ENCODE results near the gene PDLIM4. TPM values are rescaled to one million over a fixed set of nuclear protein-coding genes. Genes with fewer than 3 reads are reported as not detected.

Gene PDLIM4
- polyA plus RNA-seq, 1 donor from 2014 or later: not detected

- Histone ChIP-seq H3K4me3 (ENCODE audit: low read length) (no peak overlapping the region), H3K4me2 (ENCODE audit: low read length) (no peak overlapping the region), H2AFZ (ENCODE audit: low read depth, low read length) (no peak overlapping the region), H3K9me3 (ENCODE audit: low read length) (no peaks in the 10 kb centered on the region), H3F3A (ENCODE audit: insufficient read depth, low read length, poor library complexity, severe bottlenecking) (no peaks in the 10 kb centered on the region), H3K27me3 (ENCODE audit: insufficient read depth, low read depth, low read length) (no peaks in the 10 kb centered on the region), H3K79me2 (replicated peaks; ENCODE audit: insufficient read depth, low read length) (no peaks in the 10 kb centered on the region), H4K20me1 (ENCODE audit: insufficient read depth) (no peaks in the 10 kb centered on the region), H3K9ac (ENCODE audit: low read length) (no peak overlapping the region), H3K9me2 (ENCODE audit: insufficient read depth, low read length) (no peaks in the 10 kb centered on the region), H3K27ac (ENCODE audit: low read length) (no peak overlapping the region), H3K36me3 (ENCODE audit: insufficient read depth, low read length) (no peaks in the 10 kb centered on the region)
- no peak for TF ChIP-seq TAF1 (IDR thresholded peaks at IDR 0.05; ENCODE audit: low read depth)
- no peak for TF ChIP-seq RAD21 (conservative IDR thresholded peaks at IDR 0.05)
- no peak for TF ChIP-seq POLR2AphosphoS5 (IDR thresholded peaks at IDR 0.05)
- no peak for TF ChIP-seq EZH2 (IDR thresholded peaks at IDR 0.05; ENCODE audit: borderline replicate concordance, insufficient read depth, low read length, poor library complexity, severe bottlenecking)
- TF ChIP-seq SMC3 (conservative IDR thresholded peaks at IDR 0.05; ENCODE audit: poor library complexity): no peak
- TF ChIP-seq EP300 (conservative IDR thresholded peaks at IDR 0.05; ENCODE audit: poor library complexity, severe bottlenecking): no peak
- TF ChIP-seq MXI1 (conservative IDR thresholded peaks at IDR 0.05; ENCODE audit: poor library complexity, severe bottlenecking): no peak
- TF ChIP-seq REST (IDR thresholded peaks at IDR 0.05; ENCODE audit: borderline replicate concordance): no peak
- TF ChIP-seq, protein P1, sequence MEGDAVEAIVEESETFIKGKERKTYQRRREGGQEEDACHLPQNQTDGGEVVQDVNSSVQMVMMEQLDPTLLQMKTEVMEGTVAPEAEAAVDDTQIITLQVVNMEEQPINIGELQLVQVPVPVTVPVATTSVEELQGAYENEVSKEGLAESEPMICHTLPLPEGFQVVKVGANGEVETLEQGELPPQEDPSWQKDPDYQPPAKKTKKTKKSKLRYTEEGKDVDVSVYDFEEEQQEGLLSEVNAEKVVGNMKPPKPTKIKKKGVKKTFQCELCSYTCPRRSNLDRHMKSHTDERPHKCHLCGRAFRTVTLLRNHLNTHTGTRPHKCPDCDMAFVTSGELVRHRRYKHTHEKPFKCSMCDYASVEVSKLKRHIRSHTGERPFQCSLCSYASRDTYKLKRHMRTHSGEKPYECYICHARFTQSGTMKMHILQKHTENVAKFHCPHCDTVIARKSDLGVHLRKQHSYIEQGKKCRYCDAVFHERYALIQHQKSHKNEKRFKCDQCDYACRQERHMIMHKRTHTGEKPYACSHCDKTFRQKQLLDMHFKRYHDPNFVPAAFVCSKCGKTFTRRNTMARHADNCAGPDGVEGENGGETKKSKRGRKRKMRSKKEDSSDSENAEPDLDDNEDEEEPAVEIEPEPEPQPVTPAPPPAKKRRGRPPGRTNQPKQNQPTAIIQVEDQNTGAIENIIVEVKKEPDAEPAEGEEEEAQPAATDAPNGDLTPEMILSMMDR (IDR thresholded peaks at IDR 0.05; ENCODE audit: poor library complexity, severe bottlenecking): no peak
Observed at GRCh38 chr5:132215329-132215728, 42.2 kb upstream of the PDLIM4 start.

- H3K79me2 ChIP-seq (replicated peaks; ENCODE audit: insufficient read depth, low read length): no peaks in the 10 kb centered on the region
- H3F3A ChIP-seq (ENCODE audit: insufficient read depth, low read length, poor library complexity, severe bottlenecking): no peaks in the 10 kb centered on the region
- H3K27ac ChIP-seq (ENCODE audit: low read length): no peak overlapping the region
- no peaks in the 10 kb centered on the region for H3K36me3 ChIP-seq (ENCODE audit: insufficient read depth, low read length)
- no peak overlapping the region for H3K4me2 ChIP-seq (ENCODE audit: low read length)
- no peaks in the 10 kb centered on the region for H3K9me2 ChIP-seq (ENCODE audit: insufficient read depth, low read length)
- no peaks in the 10 kb centered on the region for H3K9me3 ChIP-seq (ENCODE audit: low read length)
- no peaks in the 10 kb centered on the region for H3K27me3 ChIP-seq (ENCODE audit: insufficient read depth, low read depth, low read length)
- H3K4me3 ChIP-seq (ENCODE audit: low read length): no peak overlapping the region
- H4K20me1 ChIP-seq (ENCODE audit: insufficient read depth): no peaks in the 10 kb centered on the region
- no peak overlapping the region for H3K9ac ChIP-seq (ENCODE audit: low read length)
- TF ChIP-seq POLR2AphosphoS5 (IDR thresholded peaks at IDR 0.05) (no peak), TAF1 (IDR thresholded peaks at IDR 0.05; ENCODE audit: low read depth) (no peak), REST (IDR thresholded peaks at IDR 0.05; ENCODE audit: borderline replicate concordance) (no peak), RAD21 (conservative IDR thresholded peaks at IDR 0.05) (no peak)
- H2AFZ ChIP-seq (ENCODE audit: low read depth, low read length): no peak overlapping the region
Observed at GRCh38 chr5:132218321-132218720, 39.2 kb upstream of the PDLIM4 start.

Measured in neural cell (in vitro differentiated cells).